Skin epidermis (tissue), 12 donors: Measurements from ENCODE around the gene CRYGB.

Experiments used
- H3K27ac ChIP-seq, 21 experiments: fragments of 200-600 bp; sonication (generic) in 11 of 21; one replicate each; pipeline ENCODE4 v1.5.0; 2020; ENCODE audit warnings: mild to moderate bottlenecking in 3 of 21, inconsistent platforms in 2 of 21, moderate library complexity in 2 of 21
- H3K4me3 ChIP-seq, 7 experiments: fragments of 200-600 bp; sonication (generic) in 2 of 7; one replicate each; pipeline ENCODE4 v1.5.0; 2020; ENCODE audit warnings: inconsistent platforms in 2 of 7, mild to moderate bottlenecking in 2 of 7, moderate library complexity in 1 of 7

The CRYGB gene

GRCh38 chr2:208146006-208146405 is at the start of gene CRYGB:
CRYGB (minus strand) TSS chr2:208146158; CDS start chr2:208146120, 38 bp downstream.
- H3K4me3 ChIP-seq, result no peak within 1 kb of the TSS
- no peak within 1 kb of the TSS for H3K27ac ChIP-seq

GRCh38 chr2:208195531-208195930 is 49.6 kb upstream of the CRYGB start:
- H3K4me3 ChIP-seq, result no peak overlapping the region
- no peak overlapping the region for H3K27ac ChIP-seq

GRCh38 chr2:208192611-208193236 is 46.8 kb upstream of the CRYGB start:
- H3K27ac ChIP-seq, result no peak overlapping the region
- H3K4me3 ChIP-seq, result no peak overlapping the region

- Histone ChIP-seq H3K27ac (no peak within 1 kb of the TSS), H3K4me3 (no peak within 1 kb of the TSS)
Measured at GRCh38 chr2:208189810-208190503, 44.0 kb upstream of the CRYGB start, which contains the start of gene C2orf80. C2orf80 (minus strand) TSS chr2:208190030; CDS start chr2:208186986, 3,044 bp downstream.

- H3K4me3 ChIP-seq, result no peak overlapping the region
Measured at GRCh38 chr2:208189069-208189809, 43.3 kb upstream of the CRYGB start.

GRCh38 chr2:208186893-208187292 is 40.9 kb upstream of the CRYGB start:
- Histone ChIP-seq H3K27ac (no peak overlapping the region), H3K4me3 (no peak overlapping the region)

More at GRCh38 chr2:208189069-208189809, 43.3 kb upstream of the CRYGB start:
- H3K27ac ChIP-seq, result no peak overlapping the region

GRCh38 chr2:208186465-208186864 is 40.5 kb upstream of the CRYGB start:
- Histone ChIP-seq H3K27ac (no peak overlapping the region), H3K4me3 (no peak overlapping the region)

- H3K27ac ChIP-seq, result no peak overlapping the region
- H3K4me3 ChIP-seq, result no peak overlapping the region
Measured at GRCh38 chr2:208183972-208184705, 38.2 kb upstream of the CRYGB start.

GRCh38 chr2:208183526-208183925 is 37.6 kb upstream of the CRYGB start:
- Histone ChIP-seq H3K4me3 (no peak overlapping the region), H3K27ac (no peak overlapping the region)

GRCh38 chr2:208182835-208183234 is 36.9 kb upstream of the CRYGB start:
- Histone ChIP-seq H3K27ac (no peak overlapping the region), H3K4me3 (no peak overlapping the region)

GRCh38 chr2:208179028-208179609 is 33.2 kb upstream of the CRYGB start:
- H3K27ac ChIP-seq, result no peak overlapping the region

GRCh38 chr2:208175840-208176153 is 29.8 kb upstream of the CRYGB start:
- no peak overlapping the region for H3K4me3 ChIP-seq
- H3K27ac ChIP-seq, result no peak overlapping the region

More at GRCh38 chr2:208179028-208179609, 33.2 kb upstream of the CRYGB start:
- no peak overlapping the region for H3K4me3 ChIP-seq

- H3K4me3 ChIP-seq, result no peak overlapping the region
- no peak overlapping the region for H3K27ac ChIP-seq
Measured at GRCh38 chr2:208175069-208175839, 29.3 kb upstream of the CRYGB start.

GRCh38 chr2:208174144-208174543 is 28.2 kb upstream of the CRYGB start:
- H3K4me3 ChIP-seq, result no peak overlapping the region
- H3K27ac ChIP-seq, result no peak overlapping the region

GRCh38 chr2:208172125-208172524 is 26.2 kb upstream of the CRYGB start:
- Histone ChIP-seq H3K4me3 (no peak overlapping the region), H3K27ac (no peak overlapping the region)

- Histone ChIP-seq H3K4me3 (no peak overlapping the region), H3K27ac (no peak overlapping the region)
Measured at GRCh38 chr2:208164951-208165755, 19.2 kb upstream of the CRYGB start.

- H3K4me3 ChIP-seq, result no peak within 1 kb of the TSS
- no peak within 1 kb of the TSS for H3K27ac ChIP-seq
Measured at GRCh38 chr2:208163489-208163888, 17.5 kb upstream of the CRYGB start, which contains the start of gene CRYGA. CRYGA (minus strand) TSS chr2:208163589; CDS start chr2:208163556, 33 bp downstream.

- Histone ChIP-seq H3K27ac (no peak overlapping the region), H3K4me3 (no peak overlapping the region)
Measured at GRCh38 chr2:208156439-208156838, 10.5 kb upstream of the CRYGB start.
